ENCODE results near the gene SLFNL1.

The SLFNL1 gene

GRCh38 chr1:41021526-41022308, at the start of gene SLFNL1:
Gene SLFNL1 (minus strand): TSS chr1:41021725. CDS start chr1:41020660, 1,065 bp downstream.
- DNase-seq: no peak

GRCh38 chr1:41056907-41057306, 35.4 kb upstream of the SLFNL1 start:
- DNase-seq: no peak

- no peak for DNase-seq
These were observed 31.8 kb upstream of the SLFNL1 start for GRCh38 chr1:41053316-41053715.

- no peak for DNase-seq
These were observed 29.5 kb upstream of the SLFNL1 start for GRCh38 chr1:41051022-41051421.

- no peak for DNase-seq
These were observed 27.0 kb upstream of the SLFNL1 start for GRCh38 chr1:41048540-41048939.

GRCh38 chr1:41046347-41046775, 24.8 kb upstream of the SLFNL1 start:
- no peak for DNase-seq

GRCh38 chr1:41045740-41046139, 24.2 kb upstream of the SLFNL1 start:
- DNase-seq: no peak

GRCh38 chr1:41044187-41044586, 22.7 kb upstream of the SLFNL1 start:
- DNase-seq: no peak

GRCh38 chr1:41041614-41042270, 20.2 kb upstream of the SLFNL1 start:
- no peak for DNase-seq

GRCh38 chr1:41038110-41038509, 16.6 kb upstream of the SLFNL1 start:
- no peak for DNase-seq

- no peak for DNase-seq
These were observed 15.8 kb upstream of the SLFNL1 start for GRCh38 chr1:41037116-41037903.

- no peak for DNase-seq
These were observed 11.7 kb upstream of the SLFNL1 start for GRCh38 chr1:41033272-41033671.

GRCh38 chr1:41032147-41032546, 10.6 kb upstream of the SLFNL1 start:
- DNase-seq: no peak

- DNase-seq: no peak
These were observed 9.5 kb upstream of the SLFNL1 start for GRCh38 chr1:41030872-41031616.

GRCh38 chr1:41028034-41028642, 6.6 kb upstream of the SLFNL1 start:
- DNase-seq: no peak

GRCh38 chr1:41025979-41026819, 4.7 kb upstream of the SLFNL1 start:
- no peak for DNase-seq

- DNase-seq: no peak
These were observed 3.4 kb upstream of the SLFNL1 start for GRCh38 chr1:41024953-41025352.

GRCh38 chr1:41023279-41023990, 1.9 kb upstream of the SLFNL1 start:
- no peak for DNase-seq

- DNase-seq: no peak
These were observed 899 bp upstream of the SLFNL1 start for GRCh38 chr1:41022424-41022823.

- no peak for DNase-seq
These were observed 871 bp downstream of the SLFNL1 start for GRCh38 chr1:41020654-41021053.

- DNase-seq: no peak
These were observed 1.4 kb downstream of the SLFNL1 start for GRCh38 chr1:41020109-41020576.

Measured in NCI-H524 treated with DMSO at 0.1 percent for 48 hours (cell line).